ENCODE measurements around the gene HYPK.

Gene HYPK

GRCh38 chr15:43800286-43801141 is at the start of gene HYPK:
HYPK (plus strand) TSS chr15:43800599; CDS start chr15:43800623, 24 bp downstream.
- no peak for DNase-seq (ENCODE audit: low read depth)
- TF ChIP-seq CTCF (IDR thresholded peaks at IDR 0.05; ENCODE audit: low read depth, low read length, missing control alignments), result no peak
- peak within 1 kb of the TSS; percentile 78 for H3K4me3 ChIP-seq (ENCODE audit: low read depth, low read length)

GRCh38 chr15:43751885-43752284 is 48.5 kb upstream of the HYPK start:
- no peak overlapping the region for H3K4me3 ChIP-seq (ENCODE audit: low read depth, low read length)
- no peak for TF ChIP-seq CTCF (IDR thresholded peaks at IDR 0.05; ENCODE audit: low read depth, low read length, missing control alignments)
- DNase-seq (ENCODE audit: low read depth), result no peak

DNA sequence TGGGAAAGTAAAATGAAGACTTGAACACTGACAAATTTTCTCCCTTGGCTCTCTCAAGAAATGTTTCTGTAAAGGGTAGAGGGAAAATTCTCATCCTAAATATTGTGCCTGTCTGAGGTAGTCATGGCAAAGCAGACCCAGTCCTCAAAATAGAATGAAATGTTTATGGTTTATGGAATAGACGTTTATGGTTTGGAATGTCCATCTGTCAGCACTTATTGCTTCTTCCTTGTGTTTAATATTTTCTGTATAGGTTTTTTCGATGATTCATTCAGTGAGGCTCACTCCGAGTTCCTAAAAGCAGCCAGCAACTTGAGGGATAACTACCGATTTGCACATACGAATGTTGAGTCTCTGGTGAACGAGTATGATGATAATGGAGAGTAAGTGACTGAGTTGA is 37.6 kb upstream of the HYPK start:
- no peak for TF ChIP-seq CTCF (IDR thresholded peaks at IDR 0.05; ENCODE audit: low read depth, low read length, missing control alignments)
- H3K4me3 ChIP-seq (ENCODE audit: low read depth, low read length), result no peak overlapping the region
- DNase-seq (ENCODE audit: low read depth), result no peak

- no peak for TF ChIP-seq CTCF (IDR thresholded peaks at IDR 0.05; ENCODE audit: low read depth, low read length, missing control alignments)
- DNase-seq (ENCODE audit: low read depth), result no peak
- H3K4me3 ChIP-seq (ENCODE audit: low read depth, low read length), result no peak overlapping the region
These were observed 36.5 kb upstream of the HYPK start for GRCh38 chr15:43763819-43764446.

DNA sequence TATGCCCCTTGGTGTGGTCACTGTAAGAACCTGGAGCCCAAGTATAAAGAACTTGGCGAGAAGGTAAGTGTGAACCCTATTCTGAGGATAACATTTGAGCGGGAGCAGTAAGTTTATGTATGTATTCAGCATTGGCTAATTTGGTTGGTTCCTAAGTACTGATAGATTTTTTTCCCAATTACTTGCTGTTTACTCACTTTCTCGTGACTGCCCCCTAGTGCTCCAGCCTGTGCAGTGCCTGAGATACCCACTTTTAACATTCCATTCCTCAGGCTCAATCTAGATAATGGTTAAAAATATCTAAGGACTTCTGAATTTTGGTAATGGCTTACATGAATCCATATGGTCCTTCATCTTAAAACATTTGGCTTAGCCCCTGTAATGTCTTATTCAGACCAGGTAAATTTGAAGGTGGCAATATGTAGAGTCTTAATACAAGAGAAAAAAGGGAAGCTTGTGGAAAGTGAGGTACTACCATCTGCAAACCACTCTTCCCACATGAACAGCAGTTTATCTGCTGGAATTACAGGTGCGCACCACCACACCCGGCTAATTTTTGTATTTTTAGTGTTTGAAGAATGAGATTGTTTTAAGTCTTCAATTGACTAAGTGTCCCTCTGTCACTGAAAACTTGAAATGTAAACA is 30.7 kb upstream of the HYPK start:
- DNase-seq (ENCODE audit: low read depth), result no peak
- H3K4me3 ChIP-seq (ENCODE audit: low read depth, low read length), result no peak overlapping the region
- TF ChIP-seq CTCF (IDR thresholded peaks at IDR 0.05; ENCODE audit: low read depth, low read length, missing control alignments), result peak; percentile 79

DNA sequence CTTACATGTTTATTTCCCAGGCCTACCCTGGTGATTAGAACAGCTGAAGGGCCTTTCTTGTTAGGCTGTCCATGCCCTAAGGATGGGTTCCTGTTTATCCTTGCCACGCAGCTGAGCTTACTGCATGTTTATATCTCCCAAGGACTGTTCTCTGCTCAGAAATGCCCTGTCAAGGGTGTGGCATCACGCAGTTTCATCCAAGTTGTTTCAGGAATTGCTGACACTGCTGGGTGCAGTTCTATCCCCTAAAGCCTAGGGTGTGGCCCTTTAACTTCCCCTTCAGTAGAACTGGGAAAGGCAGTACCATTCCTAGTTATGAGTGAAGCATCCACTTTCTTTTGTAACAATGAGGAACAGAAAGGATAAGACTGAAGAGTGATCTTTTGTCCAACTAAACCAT is 28.6 kb upstream of the HYPK start:
- no peak for DNase-seq (ENCODE audit: low read depth)
- no peak for TF ChIP-seq CTCF (IDR thresholded peaks at IDR 0.05; ENCODE audit: low read depth, low read length, missing control alignments)
- H3K4me3 ChIP-seq (ENCODE audit: low read depth, low read length), result no peak overlapping the region
